ENCODE measurements around the gene CCT4. TPM values are rescaled to one million over a fixed set of nuclear protein-coding genes. Genes with fewer than 3 reads are reported as not detected.

CCT4 gene, protein sequence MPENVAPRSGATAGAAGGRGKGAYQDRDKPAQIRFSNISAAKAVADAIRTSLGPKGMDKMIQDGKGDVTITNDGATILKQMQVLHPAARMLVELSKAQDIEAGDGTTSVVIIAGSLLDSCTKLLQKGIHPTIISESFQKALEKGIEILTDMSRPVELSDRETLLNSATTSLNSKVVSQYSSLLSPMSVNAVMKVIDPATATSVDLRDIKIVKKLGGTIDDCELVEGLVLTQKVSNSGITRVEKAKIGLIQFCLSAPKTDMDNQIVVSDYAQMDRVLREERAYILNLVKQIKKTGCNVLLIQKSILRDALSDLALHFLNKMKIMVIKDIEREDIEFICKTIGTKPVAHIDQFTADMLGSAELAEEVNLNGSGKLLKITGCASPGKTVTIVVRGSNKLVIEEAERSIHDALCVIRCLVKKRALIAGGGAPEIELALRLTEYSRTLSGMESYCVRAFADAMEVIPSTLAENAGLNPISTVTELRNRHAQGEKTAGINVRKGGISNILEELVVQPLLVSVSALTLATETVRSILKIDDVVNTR
- total RNA-seq (2014; rRNA removed; shearing (Covaris generic)) (144 and 196 TPM in 2 replicates), total RNA-seq (2022) (192 and 232 TPM in 2 replicates), Bru-seq, nascent RNA (percentile 95 among the genes with signal in this experiment), BruChase-seq, experiment 1, labeled RNA remaining after a 6-hour chase (percentile 98 among the genes with signal in this experiment), BruChase-seq, experiment 2, labeled RNA remaining after a 2-hour chase (percentile 96 among the genes with signal in this experiment)
- long read RNA-seq, transcript CCT4-201 (14 exons, 2,520 nt), result major isoform, 317 of 340 reads
- long read RNA-seq, transcript CCT4-202 (2 exons, 388 nt), result minor isoform, 7 of 340 reads
- long read RNA-seq, partial matches to known transcripts, result 6 of 340 reads
- long read RNA-seq, other reads (novel, unspliced or antisense), result 10 of 340 reads

DNA sequence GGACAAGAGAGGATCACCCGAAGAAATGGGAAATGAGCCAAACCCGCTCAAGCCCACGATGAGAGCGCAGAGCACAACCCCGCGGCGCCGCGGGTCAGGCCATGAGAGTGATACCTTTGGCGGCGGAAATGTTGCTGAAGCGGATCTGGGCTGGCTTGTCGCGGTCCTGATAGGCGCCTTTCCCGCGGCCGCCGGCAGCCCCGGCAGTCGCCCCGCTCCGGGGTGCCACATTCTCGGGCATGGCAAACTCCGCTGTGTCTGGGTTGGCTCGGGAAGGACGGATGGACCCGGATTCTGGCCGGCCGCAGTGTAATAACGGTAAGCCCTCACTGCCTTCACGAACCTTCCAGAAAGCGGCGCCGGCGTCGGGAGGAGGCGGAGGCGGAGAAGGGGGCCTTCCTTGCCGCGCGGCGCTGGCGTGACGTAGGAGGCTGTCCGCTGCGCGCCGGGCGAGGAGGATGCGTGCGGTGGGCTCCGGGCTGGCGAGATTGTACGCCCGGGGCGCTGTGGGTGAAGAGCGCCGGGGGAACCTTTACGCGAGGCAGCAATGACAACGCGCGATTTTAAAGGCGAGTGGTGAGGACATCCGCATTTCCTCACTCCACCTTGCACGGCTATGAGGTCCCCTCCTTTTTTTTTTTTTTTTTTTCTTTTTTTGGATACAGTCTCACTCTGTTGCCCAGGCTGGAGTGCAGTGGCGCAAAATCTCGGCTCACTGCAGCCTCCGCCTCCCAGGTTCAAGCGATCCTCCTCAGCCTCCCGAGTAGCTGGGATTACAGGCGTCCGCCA lies at the start of gene CCT4:
Gene CCT4, minus strand, starts transcription at position 390 of the 789 bp plus-strand sequence. Its CDS starts 149 bp downstream, at position 241.
- BruUV-seq (replicated peaks), result TSS peak; percentile 84
- TF ChIP-seq, protein P1, sequence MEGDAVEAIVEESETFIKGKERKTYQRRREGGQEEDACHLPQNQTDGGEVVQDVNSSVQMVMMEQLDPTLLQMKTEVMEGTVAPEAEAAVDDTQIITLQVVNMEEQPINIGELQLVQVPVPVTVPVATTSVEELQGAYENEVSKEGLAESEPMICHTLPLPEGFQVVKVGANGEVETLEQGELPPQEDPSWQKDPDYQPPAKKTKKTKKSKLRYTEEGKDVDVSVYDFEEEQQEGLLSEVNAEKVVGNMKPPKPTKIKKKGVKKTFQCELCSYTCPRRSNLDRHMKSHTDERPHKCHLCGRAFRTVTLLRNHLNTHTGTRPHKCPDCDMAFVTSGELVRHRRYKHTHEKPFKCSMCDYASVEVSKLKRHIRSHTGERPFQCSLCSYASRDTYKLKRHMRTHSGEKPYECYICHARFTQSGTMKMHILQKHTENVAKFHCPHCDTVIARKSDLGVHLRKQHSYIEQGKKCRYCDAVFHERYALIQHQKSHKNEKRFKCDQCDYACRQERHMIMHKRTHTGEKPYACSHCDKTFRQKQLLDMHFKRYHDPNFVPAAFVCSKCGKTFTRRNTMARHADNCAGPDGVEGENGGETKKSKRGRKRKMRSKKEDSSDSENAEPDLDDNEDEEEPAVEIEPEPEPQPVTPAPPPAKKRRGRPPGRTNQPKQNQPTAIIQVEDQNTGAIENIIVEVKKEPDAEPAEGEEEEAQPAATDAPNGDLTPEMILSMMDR (conservative IDR thresholded peaks at IDR 0.05; ENCODE audit: low read length), result no peak
- no peak for TF ChIP-seq EZH2phosphoT487 (IDR thresholded peaks at IDR 0.05; ENCODE audit: borderline replicate concordance, low read depth, low read length)
- ChIA-PET CTCF (ENCODE audit: unreplicated experiment) (no interaction called here), POLR2A (interaction anchor here (0.7 kb wide), 3 partner anchors 106 to 855 kb away, joined by 3 to 7 read pairs (median 5); no protein-coding TSS in a partner anchor)
- Histone ChIP-seq H3K36me3 (ENCODE audit: insufficient read depth, low read length) (peaks cover 48% of the 10 kb centered on the region), H2AFZ (ENCODE audit: low read length) (peak within 1 kb of the TSS; percentile 58), H3K9me3 (ENCODE audit: low read length) (no peaks in the 10 kb centered on the region), H3K79me2 (ENCODE audit: insufficient read depth, low read depth, low read length) (peaks cover 53% of the 10 kb centered on the region), H3K4me1 (ENCODE audit: insufficient read depth, low read length, poor library complexity, severe bottlenecking) (peaks cover 22% of the 10 kb centered on the region), H4K20me1 (ENCODE audit: insufficient read depth, low read length) (peaks cover 23% of the 10 kb centered on the region), H3K27ac (ENCODE audit: low read depth, low read length, poor library complexity, severe bottlenecking) (peak within 1 kb of the TSS; percentile 64), H3K9me2 (ENCODE audit: insufficient read depth, low read length) (no peaks in the 10 kb centered on the region), H3K4me2 (ENCODE audit: low read length) (peak within 1 kb of the TSS; percentile 74), H3K4me3 (ENCODE audit: low read depth, low read length, poor library complexity, severe bottlenecking) (peak within 1 kb of the TSS; percentile 88)
- DNase-seq (ENCODE audit: low spot score), result peak; percentile 90
- intact Hi-C loops (cut with micrococcal nuclease; ENCODE audit: unreplicated experiment), result loop anchor here (1.0 kb wide), 2 partner anchors 34 to 194 kb away; partner anchors contain the start of gene FAM161A

- no TSS peak for BruUV-seq (replicated peaks)
- H3K36me3 ChIP-seq (ENCODE audit: insufficient read depth, low read length), result no peaks in the 10 kb centered on the region
- no peak for DNase-seq (ENCODE audit: low spot score)
- no peaks in the 10 kb centered on the region for H3K4me1 ChIP-seq (ENCODE audit: insufficient read depth, low read length, poor library complexity, severe bottlenecking)
- intact Hi-C loops (cut with micrococcal nuclease; ENCODE audit: unreplicated experiment), result no loop called here
- H3K9me2 ChIP-seq (ENCODE audit: insufficient read depth, low read length), result no peaks in the 10 kb centered on the region
- no peak overlapping the region for H3K4me2 ChIP-seq (ENCODE audit: low read length)
- H3K9me3 ChIP-seq (ENCODE audit: low read length), result no peaks in the 10 kb centered on the region
- TF ChIP-seq, protein P1 (conservative IDR thresholded peaks at IDR 0.05; ENCODE audit: low read length), result no peak
- TF ChIP-seq EZH2phosphoT487 (IDR thresholded peaks at IDR 0.05; ENCODE audit: borderline replicate concordance, low read depth, low read length), result no peak
- no peaks in the 10 kb centered on the region for H4K20me1 ChIP-seq (ENCODE audit: insufficient read depth, low read length)
- CTCF ChIA-PET (ENCODE audit: unreplicated experiment), result no interaction called here
- no peak overlapping the region for H3K4me3 ChIP-seq (ENCODE audit: low read depth, low read length, poor library complexity, severe bottlenecking)
- no peak overlapping the region for H2AFZ ChIP-seq (ENCODE audit: low read length)
- no peak overlapping the region for H3K27ac ChIP-seq (ENCODE audit: low read depth, low read length, poor library complexity, severe bottlenecking)
- POLR2A ChIA-PET, result no interaction called here
- no peaks in the 10 kb centered on the region for H3K79me2 ChIP-seq (ENCODE audit: insufficient read depth, low read depth, low read length)
Measured at GRCh38 chr2:61937886-61938285, 49.4 kb upstream of the CCT4 start.
